ENCODE measurements around the gene PKNOX2.

The PKNOX2 gene

GRCh38 chr11:125410091-125410490, 245.5 kb downstream of the PKNOX2 start:
- H3K9ac ChIP-seq (ENCODE audit: low read length), result no peak overlapping the region
- H3K4me1 ChIP-seq (ENCODE audit: low read length), result 0 out of 2 replicates have a peak, but pooled peaks cover 1% of the 10 kb centered on the region
- no peak overlapping the region for H3K4me2 ChIP-seq (ENCODE audit: low read length)
- H3K4me3 ChIP-seq (ENCODE audit: low read length), result no peak overlapping the region
- no peak overlapping the region for H3K27ac ChIP-seq (ENCODE audit: low read length)
- H2AFZ ChIP-seq (ENCODE audit: low read depth, low read length), result no peak overlapping the region
- H3K27me3 ChIP-seq (ENCODE audit: low read depth, low read length), result peaks cover 53% of the 10 kb centered on the region
- H3K79me2 ChIP-seq (ENCODE audit: low read length), result no peaks in the 10 kb centered on the region
- no peaks in the 10 kb centered on the region for H3K9me3 ChIP-seq (ENCODE audit: insufficient read depth, low read length)
- H3K36me3 ChIP-seq (replicated peaks; ENCODE audit: low read depth, low read length), result no peaks in the 10 kb centered on the region
- no peak for TF ChIP-seq EZH2phosphoT487 (IDR thresholded peaks at IDR 0.05; ENCODE audit: low read depth)
- no peak for TF ChIP-seq CTCF (IDR thresholded peaks at IDR 0.05; ENCODE audit: low read depth, low read length)
- H4K20me1 ChIP-seq (ENCODE audit: insufficient read depth, low read length), result no peaks in the 10 kb centered on the region

- H3K36me3 ChIP-seq (replicated peaks; ENCODE audit: low read depth, low read length), result no peaks in the 10 kb centered on the region
- no peaks in the 10 kb centered on the region for H3K9me3 ChIP-seq (ENCODE audit: insufficient read depth, low read length)
- TF ChIP-seq CTCF (IDR thresholded peaks at IDR 0.05; ENCODE audit: low read depth, low read length), result no peak
- TF ChIP-seq EZH2phosphoT487 (IDR thresholded peaks at IDR 0.05; ENCODE audit: low read depth), result no peak
- H3K27ac ChIP-seq (ENCODE audit: low read length), result no peak overlapping the region
- H3K4me3 ChIP-seq (ENCODE audit: low read length), result no peak overlapping the region
- no peak overlapping the region for H2AFZ ChIP-seq (ENCODE audit: low read depth, low read length)
- no peaks in the 10 kb centered on the region for H3K4me1 ChIP-seq (ENCODE audit: low read length)
- no peak overlapping the region for H3K9ac ChIP-seq (ENCODE audit: low read length)
- H3K79me2 ChIP-seq (ENCODE audit: low read length), result no peaks in the 10 kb centered on the region
- peaks cover 38% of the 10 kb centered on the region for H3K27me3 ChIP-seq (ENCODE audit: low read depth, low read length)
- no peaks in the 10 kb centered on the region for H4K20me1 ChIP-seq (ENCODE audit: insufficient read depth, low read length)
- H3K4me2 ChIP-seq (ENCODE audit: low read length), result no peak overlapping the region
These were observed 247.6 kb downstream of the PKNOX2 start for GRCh38 chr11:125412177-125412496.

GRCh38 chr11:125412509-125412908, 248.0 kb downstream of the PKNOX2 start:
- no peaks in the 10 kb centered on the region for H3K9me3 ChIP-seq (ENCODE audit: insufficient read depth, low read length)
- no peaks in the 10 kb centered on the region for H4K20me1 ChIP-seq (ENCODE audit: insufficient read depth, low read length)
- H3K36me3 ChIP-seq (replicated peaks; ENCODE audit: low read depth, low read length), result no peaks in the 10 kb centered on the region
- H3K9ac ChIP-seq (ENCODE audit: low read length), result no peak overlapping the region
- no peak overlapping the region for H3K4me2 ChIP-seq (ENCODE audit: low read length)
- no peak overlapping the region for H3K4me3 ChIP-seq (ENCODE audit: low read length)
- H3K27me3 ChIP-seq (ENCODE audit: low read depth, low read length), result peaks cover 34% of the 10 kb centered on the region
- no peak overlapping the region for H2AFZ ChIP-seq (ENCODE audit: low read depth, low read length)
- peaks cover 2% of the 10 kb centered on the region; the same call in 1 of the 2 replicates for H3K4me1 ChIP-seq (ENCODE audit: low read length)
- no peaks in the 10 kb centered on the region for H3K79me2 ChIP-seq (ENCODE audit: low read length)
- TF ChIP-seq EZH2phosphoT487 (IDR thresholded peaks at IDR 0.05; ENCODE audit: low read depth), result no peak
- no peak for TF ChIP-seq CTCF (IDR thresholded peaks at IDR 0.05; ENCODE audit: low read depth, low read length)
- no peak overlapping the region for H3K27ac ChIP-seq (ENCODE audit: low read length)

- Histone ChIP-seq H3K9me3 (ENCODE audit: insufficient read depth, low read length) (no peaks in the 10 kb centered on the region), H3K4me1 (ENCODE audit: low read length) (peaks cover 4% of the 10 kb centered on the region; the same call in 1 of the 2 replicates)
These were observed 248.7 kb downstream of the PKNOX2 start for GRCh38 chr11:125413226-125413625.

More at GRCh38 chr11:125413226-125413625, 248.7 kb downstream of the PKNOX2 start:
- no peak overlapping the region for H2AFZ ChIP-seq (ENCODE audit: low read depth, low read length)
- H3K9ac ChIP-seq (ENCODE audit: low read length), result no peak overlapping the region
- H3K27ac ChIP-seq (ENCODE audit: low read length), result no peak overlapping the region
- TF ChIP-seq EZH2phosphoT487 (IDR thresholded peaks at IDR 0.05; ENCODE audit: low read depth) (no peak), CTCF (IDR thresholded peaks at IDR 0.05; ENCODE audit: low read depth, low read length) (no peak)
- no peaks in the 10 kb centered on the region for H3K36me3 ChIP-seq (replicated peaks; ENCODE audit: low read depth, low read length)
- H3K27me3 ChIP-seq (ENCODE audit: low read depth, low read length), result peaks cover 31% of the 10 kb centered on the region
- no peaks in the 10 kb centered on the region for H4K20me1 ChIP-seq (ENCODE audit: insufficient read depth, low read length)
- H3K4me2 ChIP-seq (ENCODE audit: low read length), result no peak overlapping the region
- no peak overlapping the region for H3K4me3 ChIP-seq (ENCODE audit: low read length)
- no peaks in the 10 kb centered on the region for H3K79me2 ChIP-seq (ENCODE audit: low read length)
